ENCODE results near the gene HES2.

Gene HES2

DNA sequence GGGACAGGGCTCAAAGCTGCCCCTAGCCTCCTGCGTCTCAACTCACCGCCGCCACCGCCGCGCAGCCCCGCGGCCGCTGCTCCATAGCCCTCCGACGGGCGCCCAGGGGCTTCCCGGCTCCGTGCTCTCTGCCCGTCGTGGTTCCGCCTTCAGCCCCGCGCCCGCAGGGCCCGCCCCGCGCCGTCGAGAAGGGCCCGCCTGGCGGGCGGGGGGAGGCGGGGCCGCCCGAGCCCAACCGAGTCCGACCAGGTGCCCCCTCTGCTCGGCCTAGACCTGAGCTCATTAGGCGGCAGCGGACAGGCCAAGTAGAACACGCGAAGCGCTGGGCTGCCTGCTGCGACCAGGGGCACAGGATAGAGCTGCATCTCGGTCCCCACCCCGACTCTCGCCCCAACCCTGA, 46.3 kb upstream of the HES2 start, which contains the start of gene TNFRSF25:
TNFRSF25 (minus strand) TSS at position 151 of the 400 bp plus-strand sequence; CDS start at position 85, 66 bp downstream.
- Histone ChIP-seq H3K4me3 (ENCODE audit: low read depth, low read length) (no peak within 1 kb of the TSS), H3K27me3 (replicated peaks) (no peaks in the 10 kb centered on the region), H3K36me3 (replicated peaks) (peaks cover 44% of the 10 kb centered on the region), H3K27ac (no peak within 1 kb of the TSS)
- no peak for DNase-seq
- TF ChIP-seq, protein P1, sequence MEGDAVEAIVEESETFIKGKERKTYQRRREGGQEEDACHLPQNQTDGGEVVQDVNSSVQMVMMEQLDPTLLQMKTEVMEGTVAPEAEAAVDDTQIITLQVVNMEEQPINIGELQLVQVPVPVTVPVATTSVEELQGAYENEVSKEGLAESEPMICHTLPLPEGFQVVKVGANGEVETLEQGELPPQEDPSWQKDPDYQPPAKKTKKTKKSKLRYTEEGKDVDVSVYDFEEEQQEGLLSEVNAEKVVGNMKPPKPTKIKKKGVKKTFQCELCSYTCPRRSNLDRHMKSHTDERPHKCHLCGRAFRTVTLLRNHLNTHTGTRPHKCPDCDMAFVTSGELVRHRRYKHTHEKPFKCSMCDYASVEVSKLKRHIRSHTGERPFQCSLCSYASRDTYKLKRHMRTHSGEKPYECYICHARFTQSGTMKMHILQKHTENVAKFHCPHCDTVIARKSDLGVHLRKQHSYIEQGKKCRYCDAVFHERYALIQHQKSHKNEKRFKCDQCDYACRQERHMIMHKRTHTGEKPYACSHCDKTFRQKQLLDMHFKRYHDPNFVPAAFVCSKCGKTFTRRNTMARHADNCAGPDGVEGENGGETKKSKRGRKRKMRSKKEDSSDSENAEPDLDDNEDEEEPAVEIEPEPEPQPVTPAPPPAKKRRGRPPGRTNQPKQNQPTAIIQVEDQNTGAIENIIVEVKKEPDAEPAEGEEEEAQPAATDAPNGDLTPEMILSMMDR (IDR thresholded peaks at IDR 0.05; ENCODE audit: low read depth, low read length, missing control alignments) = no peak
- in situ Hi-C loops (cut with HindIII; ENCODE audit: low pct_ligation_motif_present, low sequenced_read_pairs) = no loop called here

DNA sequence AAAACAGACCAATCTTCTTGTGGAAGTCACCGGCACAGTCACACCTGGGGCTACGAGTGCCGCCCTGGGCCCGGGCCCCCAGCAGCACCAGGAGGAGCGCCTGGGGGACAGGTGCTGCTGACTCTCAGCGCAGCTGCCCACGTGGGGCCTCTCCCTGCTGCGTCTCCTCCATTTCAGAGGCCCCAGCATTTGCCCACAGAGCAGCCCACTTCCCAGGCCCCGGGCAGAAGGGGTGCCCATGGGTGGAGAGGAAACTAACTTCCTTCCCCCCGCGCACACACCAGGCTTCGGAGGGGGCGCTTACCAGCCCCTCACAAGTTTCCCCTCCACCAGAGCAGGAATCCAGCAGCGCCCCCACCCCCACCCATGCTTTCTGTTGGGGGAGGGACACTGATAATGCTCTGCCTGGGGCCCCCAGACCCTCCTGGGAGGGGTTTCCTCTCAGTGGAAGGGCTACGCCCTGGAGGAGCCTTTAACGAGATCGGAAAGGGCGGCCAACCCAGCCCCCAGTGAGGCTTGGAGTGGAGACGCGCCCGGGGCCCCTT, 45.8 kb upstream of the HES2 start:
- no peaks in the 10 kb centered on the region for H3K27me3 ChIP-seq (replicated peaks)
- DNase-seq = no peak
- no peak overlapping the region for H3K4me3 ChIP-seq (ENCODE audit: low read depth, low read length)
- in situ Hi-C loops (cut with HindIII; ENCODE audit: low pct_ligation_motif_present, low sequenced_read_pairs) = no loop called here
- TF ChIP-seq, protein P1 (IDR thresholded peaks at IDR 0.05; ENCODE audit: low read depth, low read length, missing control alignments) = no peak
- H3K36me3 ChIP-seq (replicated peaks) = peaks cover 43% of the 10 kb centered on the region
- no peak overlapping the region for H3K27ac ChIP-seq

DNA sequence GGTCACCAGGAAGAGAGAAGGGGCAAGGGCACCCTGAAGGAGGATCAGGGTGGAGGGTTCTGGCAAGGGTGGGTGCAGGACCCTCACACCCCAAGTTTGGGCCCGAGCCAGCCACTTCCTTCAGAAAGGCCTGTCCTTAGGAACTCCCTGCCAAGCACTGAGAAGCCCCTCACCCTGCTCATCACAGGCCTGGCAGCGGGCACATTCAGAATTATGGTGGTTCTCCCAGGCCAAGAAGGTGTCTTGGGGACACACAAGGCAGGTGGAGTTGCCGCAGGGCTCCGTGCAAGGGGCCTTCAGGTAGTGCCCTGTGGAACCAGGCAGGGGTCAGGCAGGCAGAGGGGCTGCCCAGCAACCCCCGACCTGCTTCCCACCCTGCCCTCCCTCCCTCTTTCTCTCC, 45.2 kb upstream of the HES2 start:
- no peak for DNase-seq
- H3K27ac ChIP-seq = no peak overlapping the region

DNA sequence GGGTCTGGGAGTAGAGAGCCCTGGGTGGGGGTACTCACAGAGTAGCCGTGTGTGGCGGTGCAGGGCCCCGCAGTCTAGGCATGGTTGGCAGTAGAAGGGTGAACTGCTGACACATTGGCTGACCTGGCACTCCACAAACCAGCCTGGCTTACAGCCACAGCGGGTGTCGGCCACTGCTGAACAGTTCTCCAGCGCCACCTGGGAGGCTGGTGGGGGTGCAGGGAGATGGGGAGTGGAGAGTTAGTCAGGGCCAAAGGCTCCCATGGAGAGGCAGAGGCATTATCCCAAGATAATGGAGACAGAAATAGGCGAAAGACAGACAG, 44.8 kb upstream of the HES2 start:
- peaks cover 3% of the 10 kb centered on the region for H3K27me3 ChIP-seq (replicated peaks)

More for the DNA sequence above, 45.2 kb upstream of the HES2 start:
- H3K27me3 ChIP-seq (replicated peaks) = no peaks in the 10 kb centered on the region
- in situ Hi-C loops (cut with HindIII; ENCODE audit: low pct_ligation_motif_present, low sequenced_read_pairs) = no loop called here
- peaks cover 36% of the 10 kb centered on the region for H3K36me3 ChIP-seq (replicated peaks)
- TF ChIP-seq, protein P1 (IDR thresholded peaks at IDR 0.05; ENCODE audit: low read depth, low read length, missing control alignments) = no peak
- H3K4me3 ChIP-seq (ENCODE audit: low read depth, low read length) = no peak overlapping the region

DNA sequence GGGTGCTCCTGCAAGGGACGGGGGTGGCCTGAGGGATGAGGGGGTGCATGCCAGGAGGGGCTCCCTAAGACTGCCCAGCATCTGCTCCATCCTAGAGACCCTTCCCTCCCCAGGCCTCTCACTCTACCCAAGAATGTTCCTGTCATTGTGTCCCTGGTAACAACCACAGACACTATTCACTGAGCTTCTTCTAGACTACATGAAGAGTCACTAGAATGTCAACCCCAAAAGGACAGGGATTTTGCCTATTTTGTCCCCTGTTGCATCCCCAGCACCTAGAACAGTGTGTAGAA, 43.3 kb upstream of the HES2 start:
- Histone ChIP-seq H3K36me3 (replicated peaks) (peaks cover 24% of the 10 kb centered on the region), H3K27ac (no peak overlapping the region), H3K4me3 (ENCODE audit: low read depth, low read length) (no peak overlapping the region), H3K27me3 (replicated peaks) (peaks cover 3% of the 10 kb centered on the region)
- no peak for DNase-seq
- in situ Hi-C loops (cut with HindIII; ENCODE audit: low pct_ligation_motif_present, low sequenced_read_pairs) = no loop called here
- TF ChIP-seq, protein P1 (IDR thresholded peaks at IDR 0.05; ENCODE audit: low read depth, low read length, missing control alignments) = no peak

More for the DNA sequence above, 44.8 kb upstream of the HES2 start:
- TF ChIP-seq, protein P1 (IDR thresholded peaks at IDR 0.05; ENCODE audit: low read depth, low read length, missing control alignments) = peak; percentile 6
- Histone ChIP-seq H3K27ac (no peak overlapping the region), H3K36me3 (replicated peaks) (peaks cover 32% of the 10 kb centered on the region), H3K4me3 (ENCODE audit: low read depth, low read length) (no peak overlapping the region)
- no peak for DNase-seq
- in situ Hi-C loops (cut with HindIII; ENCODE audit: low pct_ligation_motif_present, low sequenced_read_pairs) = no loop called here

DNA sequence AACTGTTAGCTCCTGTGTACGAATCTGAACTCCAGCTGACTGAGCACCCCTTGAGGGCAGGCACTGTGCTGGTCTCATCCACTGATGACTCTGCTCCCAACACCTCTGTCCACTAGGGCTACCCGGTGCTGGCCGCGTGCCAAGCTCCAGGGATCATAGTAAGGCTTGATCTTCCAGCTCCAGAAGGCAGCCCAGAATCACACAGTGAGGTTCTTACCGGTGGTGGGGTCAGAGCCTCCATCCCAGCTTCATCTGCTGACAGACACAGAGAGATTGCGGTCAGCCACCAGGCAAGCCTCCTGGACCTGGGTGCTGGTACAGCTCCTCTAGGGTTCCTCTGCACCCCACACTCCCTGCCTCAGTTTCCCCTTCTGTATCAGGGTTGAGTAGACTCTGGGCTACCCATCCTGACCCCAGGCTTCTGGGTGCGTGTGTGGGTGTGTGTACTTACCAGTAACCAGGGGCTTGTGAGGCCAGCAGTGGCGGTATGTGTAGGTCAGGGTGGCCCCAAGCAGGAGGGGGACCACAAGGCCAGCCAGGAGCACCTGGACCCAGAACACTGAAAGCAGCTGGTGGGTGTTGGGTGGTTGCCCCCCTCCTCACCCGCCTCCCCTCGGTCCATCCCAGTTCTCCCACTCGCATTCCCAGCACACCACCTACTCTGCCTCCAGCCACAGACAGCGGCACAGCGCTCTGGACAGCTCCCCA, 42.8 kb upstream of the HES2 start:
- H3K27me3 ChIP-seq (replicated peaks) = peaks cover 3% of the 10 kb centered on the region
- no peak for DNase-seq
- no peak overlapping the region for H3K4me3 ChIP-seq (ENCODE audit: low read depth, low read length)
- H3K27ac ChIP-seq = no peak overlapping the region
- TF ChIP-seq, protein P1 (IDR thresholded peaks at IDR 0.05; ENCODE audit: low read depth, low read length, missing control alignments) = no peak
- in situ Hi-C loops (cut with HindIII; ENCODE audit: low pct_ligation_motif_present, low sequenced_read_pairs) = no loop called here
- H3K36me3 ChIP-seq (replicated peaks) = peaks cover 23% of the 10 kb centered on the region
